ENCODE results near the gene RBKS.
A peak's percentile ranks its signal among the peaks of the same experiment; 100 is the strongest.

Gene RBKS

GRCh38 chr2:27756544-27757498 is 133.4 kb downstream of the RBKS start:
- no peaks in the 10 kb centered on the region for H3K27me3 ChIP-seq (ENCODE audit: insufficient read depth, poor library complexity, severe bottlenecking)
- peak overlapping the region; percentile 61 for H3K27ac ChIP-seq (replicated peaks)
- H3K4me3 ChIP-seq (replicated peaks; ENCODE audit: insufficient read depth, low read length) = no peak overlapping the region
- DNase-seq (ENCODE audit: low read depth in 1 of 2, low spot score in 1 of 2) = peak; percentile 94 to 96
- peak; percentile 91 for TF ChIP-seq POLR2AphosphoS5 (IDR thresholded peaks at IDR 0.05; ENCODE audit: low read depth)
- TF ChIP-seq SPI1 (IDR thresholded peaks at IDR 0.05; ENCODE audit: borderline replicate concordance, low read depth) = peak; percentile 74; the same call in 1 of the 2 replicates
- TF ChIP-seq REST (IDR thresholded peaks at IDR 0.05; ENCODE audit: insufficient replicate concordance, low read depth) = no peak

- H3K4me3 ChIP-seq (replicated peaks; ENCODE audit: insufficient read depth, low read length) = no peak overlapping the region
- TF ChIP-seq REST (IDR thresholded peaks at IDR 0.05; ENCODE audit: insufficient replicate concordance, low read depth) (no peak), POLR2AphosphoS5 (IDR thresholded peaks at IDR 0.05; ENCODE audit: low read depth) (no peak), CTCF (IDR thresholded peaks at IDR 0.05; ENCODE audit: insufficient read depth, low read length) (no peak), GABPA (IDR thresholded peaks at IDR 0.05; ENCODE audit: low read depth) (no peak), SPI1 (IDR thresholded peaks at IDR 0.05; ENCODE audit: borderline replicate concordance, low read depth) (no peak)
- DNase-seq (ENCODE audit: low read depth in 1 of 2, low spot score in 1 of 2) = no peak
These were observed 134.1 kb downstream of the RBKS start for GRCh38 chr2:27756091-27756490.

GRCh38 chr2:27754831-27755230 is 135.4 kb downstream of the RBKS start:
- no peak for DNase-seq (ENCODE audit: low read depth in 1 of 2, low spot score in 1 of 2)
- Histone ChIP-seq H3K4me3 (replicated peaks; ENCODE audit: insufficient read depth, low read length) (no peak overlapping the region), H3K27me3 (ENCODE audit: insufficient read depth, poor library complexity, severe bottlenecking) (no peaks in the 10 kb centered on the region), H3K27ac (replicated peaks) (peak overlapping the region; percentile 11; the same call in 1 of the 2 replicates)
- TF ChIP-seq POLR2AphosphoS5 (IDR thresholded peaks at IDR 0.05; ENCODE audit: low read depth) (no peak), REST (IDR thresholded peaks at IDR 0.05; ENCODE audit: insufficient replicate concordance, low read depth) (no peak), GABPA (IDR thresholded peaks at IDR 0.05; ENCODE audit: low read depth) (no peak), CTCF (IDR thresholded peaks at IDR 0.05; ENCODE audit: insufficient read depth, low read length) (no peak), SPI1 (IDR thresholded peaks at IDR 0.05; ENCODE audit: borderline replicate concordance, low read depth) (no peak)

More at GRCh38 chr2:27756091-27756490, 134.1 kb downstream of the RBKS start:
- Histone ChIP-seq H3K27me3 (ENCODE audit: insufficient read depth, poor library complexity, severe bottlenecking) (no peaks in the 10 kb centered on the region), H3K27ac (replicated peaks) (peak overlapping the region; percentile 61)

Data from HL-60 (cell line).